Activated T-cell treated with anti-CD3 and anti-CD28 coated beads for 24 hours (primary cell): ENCODE measurements around the gene MSLN.

Source experiments
- DNase-seq: peaks from one replicate; pipeline ENCODE4 v3.0.0-alpha.2; 2020; ENCODE audit warnings: low read depth

MSLN gene

GRCh38 chr16:776824-777223, 16.3 kb downstream of the MSLN start:
- no peak for DNase-seq

GRCh38 chr16:777826-778225, 17.3 kb downstream of the MSLN start:
- DNase-seq: no peak

- DNase-seq: no peak
These were observed 17.9 kb downstream of the MSLN start for GRCh38 chr16:778447-778846.

- no peak for DNase-seq
These were observed 18.5 kb downstream of the MSLN start for GRCh38 chr16:778909-779527.

- no peak for DNase-seq
These were observed 19.0 kb downstream of the MSLN start for GRCh38 chr16:779561-779960.

GRCh38 chr16:780296-780695, 19.8 kb downstream of the MSLN start:
- no peak for DNase-seq

GRCh38 chr16:781346-782010, 20.9 kb downstream of the MSLN start:
- DNase-seq: no peak

- no peak for DNase-seq
These were observed 21.7 kb downstream of the MSLN start for GRCh38 chr16:782258-782657.

- DNase-seq: no peak
These were observed 22.4 kb downstream of the MSLN start for GRCh38 chr16:782766-783403.

GRCh38 chr16:783404-784161, 23.0 kb downstream of the MSLN start:
- DNase-seq: no peak

- no peak for DNase-seq
These were observed 23.9 kb downstream of the MSLN start for GRCh38 chr16:784431-784830.

- peak; percentile 54 for DNase-seq
These were observed 25.3 kb downstream of the MSLN start for GRCh38 chr16:785563-786535.

- no peak for DNase-seq
These were observed 26.9 kb downstream of the MSLN start for GRCh38 chr16:787321-787966.

- no peak for DNase-seq
These were observed 27.5 kb downstream of the MSLN start, which contains the start of gene RPUSD1 for GRCh38 chr16:787978-788398. Gene RPUSD1, minus strand, starts transcription at chr16:788381. Its CDS starts 644 bp downstream, at chr16:787737.

- peak; percentile 95 for DNase-seq
These were observed 28.0 kb downstream of the MSLN start, which contains the start of gene CHTF18 for GRCh38 chr16:788399-789126. Gene CHTF18, plus strand, starts transcription at chr16:788620. Its CDS starts 65 bp downstream, at chr16:788685.

- DNase-seq: no peak
These were observed 28.8 kb downstream of the MSLN start for GRCh38 chr16:789191-789850.

GRCh38 chr16:790086-790485, 29.6 kb downstream of the MSLN start:
- DNase-seq: no peak

- no peak for DNase-seq
These were observed 30.6 kb downstream of the MSLN start for GRCh38 chr16:791131-791530.

GRCh38 chr16:792221-792995, 31.9 kb downstream of the MSLN start:
- DNase-seq: no peak
